Measurements from ENCODE around the gene SRMS. TPM values are rescaled to one million over a fixed set of nuclear protein-coding genes. Genes with fewer than 3 reads are reported as not detected.

The SRMS gene
- total and polyA plus RNA-seq, 2 donors: 0.48 TPM; not detected in 1

DNA sequence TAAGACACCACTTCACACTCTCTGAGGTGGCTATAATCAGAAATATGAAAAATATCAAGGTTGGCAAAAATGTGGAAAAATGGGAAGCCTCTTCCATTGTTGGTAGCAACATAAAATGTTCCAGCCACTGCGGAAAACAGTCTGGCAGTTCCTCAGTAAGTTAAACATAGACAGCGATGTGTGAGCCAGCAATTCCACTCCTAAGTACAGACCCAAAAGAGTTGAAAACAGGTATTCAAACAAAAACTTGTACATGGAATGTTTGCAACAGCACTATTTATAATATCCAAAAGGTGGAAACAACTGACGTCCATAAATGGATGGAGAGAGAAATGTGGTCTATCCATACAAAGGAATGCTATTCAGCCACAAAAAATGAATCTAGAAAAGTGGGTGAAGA lies 34.3 kb downstream of the SRMS start:
- 87% methylated on average over 3 of the region's 3 CpGs for WGBS
- DNase-seq (ENCODE audit: extremely low spot score): no peak
- no peaks in the 10 kb centered on the region for H3K4me1 ChIP-seq (ENCODE audit: insufficient read depth)
- no peak overlapping the region for H3K4me3 ChIP-seq (ENCODE audit: low read depth, low read length)
- no peak overlapping the region for H3K27ac ChIP-seq (ENCODE audit: low read depth)
- no peaks in the 10 kb centered on the region for H3K36me3 ChIP-seq (ENCODE audit: insufficient read depth)

- Histone ChIP-seq H3K4me3 (ENCODE audit: low read depth, low read length) (no peak overlapping the region), H3K36me3 (ENCODE audit: insufficient read depth) (no peaks in the 10 kb centered on the region), H3K27ac (ENCODE audit: low read depth) (no peak overlapping the region), H3K4me1 (ENCODE audit: insufficient read depth) (no peaks in the 10 kb centered on the region)
- DNase-seq (ENCODE audit: extremely low spot score): no peak
- 89% methylated on average over 9 of the region's 9 CpGs for WGBS
These were observed 38.4 kb downstream of the SRMS start for GRCh38 chr20:63509088-63509564.

DNA sequence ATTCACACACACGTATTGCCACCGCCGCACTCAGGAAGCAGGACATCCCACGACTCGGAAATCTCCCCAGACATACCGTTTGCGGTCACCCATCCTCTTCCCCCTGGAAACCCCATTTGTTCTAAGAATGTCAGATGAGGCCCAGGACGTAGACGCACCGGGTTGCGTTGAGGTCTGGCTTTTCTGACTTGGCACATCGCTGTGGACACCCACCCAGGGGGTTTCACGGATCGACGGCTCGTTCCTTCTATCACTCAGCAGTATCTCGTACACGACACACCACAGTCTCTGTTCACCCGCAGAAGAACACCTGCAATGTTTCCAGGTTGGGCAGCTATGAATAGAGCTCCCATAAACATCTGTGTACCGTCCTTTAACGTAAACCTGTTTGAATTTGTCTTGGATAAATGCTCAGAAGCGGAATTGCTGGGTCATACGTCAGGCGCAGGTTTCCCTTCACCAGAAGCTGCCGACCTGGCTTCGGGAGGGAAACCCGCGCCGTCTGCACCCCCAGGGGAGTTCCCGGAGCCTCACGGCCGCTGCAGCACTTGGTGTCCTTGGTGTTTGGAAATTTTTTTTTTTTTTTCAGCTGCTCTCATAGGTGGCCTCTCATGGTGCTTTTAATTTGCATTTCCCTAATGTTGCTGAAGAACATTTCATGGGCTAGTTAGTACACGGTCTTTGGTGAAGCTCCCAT lies 39.3 kb downstream of the SRMS start:
- H3K27ac ChIP-seq (ENCODE audit: low read depth): no peak overlapping the region
- 87% methylated on average over 33 of the region's 33 CpGs for WGBS

DNA sequence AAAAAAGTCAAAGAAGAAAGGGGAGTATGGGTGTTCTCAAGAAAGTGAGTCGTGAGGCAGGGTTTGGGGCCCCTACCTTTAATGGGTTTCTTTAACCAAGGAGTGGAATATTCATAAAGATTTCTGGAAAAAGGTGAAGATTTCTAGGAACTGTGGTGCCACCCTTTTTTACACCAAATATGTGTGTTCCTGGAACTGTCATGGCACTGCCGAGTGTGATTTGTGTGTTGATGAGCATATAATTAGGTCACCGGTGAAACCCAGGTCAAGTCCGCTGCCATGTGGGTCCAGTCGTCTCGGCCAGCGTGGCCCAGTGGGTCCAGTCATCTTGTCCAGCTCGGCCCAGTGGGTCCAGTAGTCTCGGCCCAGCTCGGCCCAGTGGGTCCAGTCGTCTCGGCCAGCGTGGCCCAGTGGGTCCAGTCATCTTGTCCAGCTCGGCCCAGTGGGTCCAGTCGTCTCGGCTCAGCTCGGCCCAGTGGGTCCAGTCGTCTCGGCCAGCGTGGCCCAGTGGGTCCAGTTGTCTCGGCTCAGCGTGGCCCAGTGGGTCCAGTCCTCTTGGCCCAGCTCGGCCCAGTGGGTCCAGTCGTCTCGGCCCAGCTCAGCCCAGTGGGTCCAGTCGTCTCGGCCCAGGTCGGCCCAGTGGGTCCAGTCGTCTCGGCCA lies 40.3 kb downstream of the SRMS start:
- Histone ChIP-seq H3K36me3 (ENCODE audit: insufficient read depth) (no peaks in the 10 kb centered on the region), H3K4me1 (ENCODE audit: insufficient read depth) (no peaks in the 10 kb centered on the region), H3K4me3 (ENCODE audit: low read depth, low read length) (no peak overlapping the region), H3K27ac (ENCODE audit: low read depth) (no peak overlapping the region)
- 93% methylated on average over 30 of the region's 30 CpGs for WGBS
- DNase-seq (ENCODE audit: extremely low spot score): no peak

More for the DNA sequence above, 39.3 kb downstream of the SRMS start:
- no peak for DNase-seq (ENCODE audit: extremely low spot score)
- Histone ChIP-seq H3K36me3 (ENCODE audit: insufficient read depth) (no peaks in the 10 kb centered on the region), H3K4me3 (ENCODE audit: low read depth, low read length) (no peak overlapping the region), H3K4me1 (ENCODE audit: insufficient read depth) (no peaks in the 10 kb centered on the region)

DNA sequence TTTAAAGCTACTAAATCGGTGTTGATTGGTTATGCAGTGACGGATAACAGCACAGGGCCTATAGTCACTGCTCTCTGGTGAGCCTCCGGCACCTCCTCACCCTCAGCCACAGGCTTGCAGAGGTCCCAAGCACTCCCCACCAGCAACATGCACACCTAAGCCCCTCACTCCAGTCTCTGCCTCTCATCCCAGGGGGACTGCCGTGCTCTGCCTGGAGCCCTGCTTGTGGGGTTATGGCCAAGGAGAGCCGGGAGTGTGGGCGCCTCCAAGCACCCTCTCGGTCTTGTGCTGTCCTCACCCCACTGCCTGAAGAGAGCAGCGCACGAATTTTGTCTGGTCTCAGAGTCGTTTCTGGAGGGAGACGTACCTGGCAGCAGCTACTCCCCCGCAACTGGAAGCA lies 41.8 kb downstream of the SRMS start:
- no peaks in the 10 kb centered on the region for H3K36me3 ChIP-seq (ENCODE audit: insufficient read depth)
- no peak for DNase-seq (ENCODE audit: extremely low spot score)
- WGBS: 83% methylated on average over 12 of the region's 12 CpGs

GRCh38 chr20:63505281-63505680 lies 42.3 kb downstream of the SRMS start:
- no peaks in the 10 kb centered on the region for H3K4me1 ChIP-seq (ENCODE audit: insufficient read depth)
- no peak overlapping the region for H3K27ac ChIP-seq (ENCODE audit: low read depth)
- H3K36me3 ChIP-seq (ENCODE audit: insufficient read depth): no peaks in the 10 kb centered on the region
- DNase-seq (ENCODE audit: extremely low spot score): no peak
- WGBS: 80% methylated on average over 8 of the region's 8 CpGs
- H3K4me3 ChIP-seq (ENCODE audit: low read depth, low read length): no peak overlapping the region

More for the DNA sequence above, 41.8 kb downstream of the SRMS start:
- H3K4me1 ChIP-seq (ENCODE audit: insufficient read depth): no peaks in the 10 kb centered on the region
- H3K4me3 ChIP-seq (ENCODE audit: low read depth, low read length): no peak overlapping the region
- no peak overlapping the region for H3K27ac ChIP-seq (ENCODE audit: low read depth)

- DNase-seq (ENCODE audit: extremely low spot score): no peak
- Histone ChIP-seq H3K4me1 (ENCODE audit: insufficient read depth) (no peaks in the 10 kb centered on the region), H3K36me3 (ENCODE audit: insufficient read depth) (no peaks in the 10 kb centered on the region), H3K4me3 (ENCODE audit: low read depth, low read length) (no peak overlapping the region), H3K27ac (ENCODE audit: low read depth) (no peak overlapping the region)
- WGBS: 88% methylated on average over 9 of the region's 9 CpGs
These were observed 42.9 kb downstream of the SRMS start for GRCh38 chr20:63504642-63505041.

DNA sequence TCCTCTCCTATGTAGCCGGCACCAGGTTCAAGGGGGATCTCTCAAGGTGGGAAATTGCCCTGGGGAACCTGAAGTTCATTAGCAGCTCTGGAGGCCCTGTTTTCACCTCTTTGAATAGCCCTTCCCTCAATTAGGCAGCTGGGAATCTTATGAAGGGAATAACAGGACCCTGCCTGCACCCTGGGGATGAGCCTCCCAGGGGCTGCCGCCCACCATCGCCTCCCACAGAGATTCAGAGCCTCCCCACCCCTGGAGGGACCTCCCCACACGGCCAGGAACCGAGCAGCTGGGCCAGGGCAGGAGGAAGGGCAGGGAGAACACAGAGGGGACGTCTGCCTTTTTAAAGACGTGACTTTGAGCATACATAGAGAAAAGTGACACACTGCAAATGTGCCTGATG lies 44.0 kb downstream of the SRMS start:
- no peak for DNase-seq (ENCODE audit: extremely low spot score)
- WGBS: 34% methylated on average over 7 of the region's 7 CpGs
- Histone ChIP-seq H3K4me1 (ENCODE audit: insufficient read depth) (no peaks in the 10 kb centered on the region), H3K27ac (ENCODE audit: low read depth) (no peak overlapping the region), H3K36me3 (ENCODE audit: insufficient read depth) (no peaks in the 10 kb centered on the region), H3K4me3 (ENCODE audit: low read depth, low read length) (no peak overlapping the region)

DNA sequence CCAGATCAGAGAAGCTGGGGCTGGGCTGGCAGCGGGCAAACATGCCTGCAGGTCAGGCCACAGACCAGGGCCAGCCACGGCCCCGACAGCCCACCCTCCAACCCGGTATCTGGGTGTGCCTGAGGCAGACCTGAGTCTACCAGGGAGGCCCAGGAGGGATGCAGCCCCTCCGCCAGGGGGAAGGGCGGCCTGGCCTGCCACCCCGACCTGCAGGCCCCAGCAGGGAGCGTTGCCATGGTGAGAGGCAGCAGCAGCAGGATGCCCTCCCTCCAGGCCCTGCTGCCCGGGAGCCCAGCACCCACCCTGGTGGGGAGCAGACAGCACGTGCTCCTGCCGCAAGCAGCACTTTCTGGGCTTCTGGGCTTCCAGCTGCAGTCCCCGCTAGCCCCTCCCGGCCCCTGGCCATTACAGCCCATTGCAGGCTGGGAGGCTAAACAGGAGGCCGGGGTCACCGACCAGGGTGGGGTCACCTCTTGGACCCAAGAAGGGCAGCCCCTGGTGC lies 44.8 kb downstream of the SRMS start:
- Histone ChIP-seq H3K36me3 (ENCODE audit: insufficient read depth) (no peaks in the 10 kb centered on the region), H3K4me3 (ENCODE audit: low read depth, low read length) (no peak overlapping the region), H3K27ac (ENCODE audit: low read depth) (no peak overlapping the region), H3K4me1 (ENCODE audit: insufficient read depth) (no peaks in the 10 kb centered on the region)
- DNase-seq (ENCODE audit: extremely low spot score): no peak
- WGBS: 56% methylated on average over 15 of the region's 15 CpGs

- Histone ChIP-seq H3K27ac (ENCODE audit: low read depth) (no peak overlapping the region), H3K4me1 (ENCODE audit: insufficient read depth) (no peaks in the 10 kb centered on the region), H3K4me3 (ENCODE audit: low read depth, low read length) (no peak overlapping the region), H3K36me3 (ENCODE audit: insufficient read depth) (no peaks in the 10 kb centered on the region)
- 21% methylated on average over 26 of the region's 26 CpGs for WGBS
- DNase-seq (ENCODE audit: extremely low spot score): no peak
These were observed 45.5 kb downstream of the SRMS start for GRCh38 chr20:63501818-63502670.

GRCh38 chr20:63500902-63501817 lies 46.4 kb downstream of the SRMS start:
- DNase-seq (ENCODE audit: extremely low spot score): no peak
- Histone ChIP-seq H3K4me1 (ENCODE audit: insufficient read depth) (no peaks in the 10 kb centered on the region), H3K36me3 (ENCODE audit: insufficient read depth) (no peaks in the 10 kb centered on the region), H3K27ac (ENCODE audit: low read depth) (no peak overlapping the region), H3K4me3 (ENCODE audit: low read depth, low read length) (no peak overlapping the region)
- WGBS: 82% methylated on average over 27 of the region's 27 CpGs

DNA sequence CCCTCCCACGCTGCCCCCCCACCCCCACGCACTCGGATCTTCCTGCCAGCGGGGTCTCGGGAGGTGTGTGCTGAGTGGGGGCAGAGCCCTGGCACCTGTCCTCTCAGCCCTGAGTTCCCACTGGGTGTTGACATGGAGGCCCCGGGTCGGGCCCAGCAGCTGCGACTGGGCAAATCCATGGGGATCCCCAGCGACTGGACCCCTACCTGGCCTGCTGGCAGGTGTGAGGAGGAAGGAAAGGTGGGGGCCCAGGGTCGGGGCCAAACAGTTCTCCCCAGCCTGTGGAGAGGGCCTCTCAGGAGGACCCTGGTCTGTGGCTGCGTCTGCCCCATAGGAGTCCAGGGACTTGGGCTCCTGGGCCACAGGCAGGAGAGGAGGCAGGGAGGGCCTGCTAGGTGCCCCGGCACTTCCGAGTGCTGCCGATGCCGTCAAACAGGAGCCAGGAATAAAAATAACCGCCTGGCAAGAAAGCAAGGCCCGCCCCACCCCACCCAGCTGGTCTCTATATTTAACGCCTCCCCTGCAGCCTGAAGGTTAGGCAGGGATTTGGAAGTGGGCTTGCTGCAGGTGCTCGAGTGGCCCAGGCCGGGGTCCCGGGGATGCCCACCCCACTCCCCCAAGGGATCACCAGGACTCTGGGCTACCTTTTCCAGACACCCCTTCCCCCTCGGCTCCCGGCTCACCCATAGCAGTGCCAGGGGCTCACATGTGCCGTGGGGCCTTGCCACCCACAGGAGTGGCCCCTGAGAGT lies 47.2 kb downstream of the SRMS start:
- Histone ChIP-seq H3K27ac (ENCODE audit: low read depth) (no peak overlapping the region), H3K4me3 (ENCODE audit: low read depth, low read length) (no peak overlapping the region), H3K4me1 (ENCODE audit: insufficient read depth) (no peaks in the 10 kb centered on the region), H3K36me3 (ENCODE audit: insufficient read depth) (no peaks in the 10 kb centered on the region)
- 83% methylated on average over 24 of the region's 24 CpGs for WGBS
- DNase-seq (ENCODE audit: extremely low spot score): no peak

Data from urinary bladder (tissue), 4 donors.